ENCODE data around the gene DPP10.

DPP10 gene

GRCh38 chr2:115825912-115826311 lies 1383.5 kb downstream of the DPP10 start:
- no peak for DNase-seq

- DNase-seq, result no peak
Observed at GRCh38 chr2:115833196-115833595, 1390.8 kb downstream of the DPP10 start.

GRCh38 chr2:115838539-115838938 lies 1396.1 kb downstream of the DPP10 start:
- DNase-seq, result no peak

DNA sequence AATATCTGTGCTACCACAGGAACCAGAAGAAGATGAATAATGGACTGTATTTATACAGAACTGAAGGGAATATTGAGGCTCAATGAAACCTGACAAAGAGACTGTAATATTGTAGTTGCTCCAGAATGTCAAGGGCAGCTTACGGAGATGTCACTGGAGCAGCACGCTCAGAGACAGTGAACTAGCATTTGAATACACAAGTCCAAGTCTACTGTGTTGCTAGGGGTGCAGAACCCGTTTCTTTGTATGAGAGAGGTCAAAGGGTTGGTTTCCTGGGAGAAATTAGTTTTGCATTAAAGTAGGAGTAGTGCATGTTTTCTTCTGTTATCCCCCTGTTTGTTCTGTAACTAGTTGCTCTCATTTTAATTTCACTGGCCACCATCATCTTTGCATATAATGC lies 1399.9 kb downstream of the DPP10 start:
- DNase-seq, result no peak

DNA sequence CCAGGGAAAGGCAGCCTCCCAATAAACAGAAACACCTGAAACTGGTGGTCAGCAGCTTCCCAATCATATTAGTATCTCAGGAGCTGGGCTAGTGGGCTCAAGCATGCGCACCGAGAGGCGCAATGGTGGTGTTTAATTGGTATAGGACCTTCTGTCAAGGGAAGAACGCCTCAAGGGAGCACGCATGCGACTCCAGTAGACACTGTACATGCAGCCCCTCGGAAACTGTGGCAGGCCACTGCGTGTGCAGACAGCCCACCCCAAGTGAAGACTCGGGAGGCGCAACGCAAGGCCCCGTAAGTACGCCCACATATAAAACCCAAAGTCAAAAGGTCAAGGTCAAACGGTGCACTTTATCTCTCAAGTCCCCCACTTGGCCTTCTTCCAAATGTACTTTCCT lies 1405.8 kb downstream of the DPP10 start:
- no peak for DNase-seq

GRCh38 chr2:115867024-115867423 lies 1424.6 kb downstream of the DPP10 start:
- DNase-seq, result no peak

DNA sequence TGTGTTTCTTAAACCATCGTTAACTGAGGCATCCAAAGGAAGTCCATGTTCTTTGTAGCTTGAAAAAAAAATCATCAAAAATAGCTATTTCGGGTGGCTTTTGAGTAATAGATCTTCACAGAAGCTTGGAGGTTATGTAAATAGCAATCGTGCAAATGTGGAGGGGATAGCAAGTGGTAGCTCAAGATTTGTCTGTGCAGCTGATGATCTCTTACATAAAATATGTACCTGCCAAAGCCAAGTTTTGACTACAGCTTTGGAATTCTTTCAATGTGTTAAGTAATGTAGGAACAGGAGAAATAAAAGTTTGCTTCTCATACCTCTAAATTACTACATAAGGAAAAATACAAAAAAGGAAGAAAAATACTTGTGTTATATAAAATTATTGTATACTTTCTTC lies 1432.0 kb downstream of the DPP10 start:
- DNase-seq, result no peak

- DNase-seq, result no peak
Observed at GRCh38 chr2:115880558-115880957, 1438.1 kb downstream of the DPP10 start.

- DNase-seq, result no peak
Observed at GRCh38 chr2:115887209-115887776, 1444.9 kb downstream of the DPP10 start.
